GM19035 (cell line): ENCODE data around the gene JAZF1.

Experiments used
- ATAC-seq: cut with Tn5 transposase; IDR thresholded peaks from one replicate; pipeline ENCODE4 v1.9.1; 2021; ENCODE audit not compliant: unreplicated experiment

Gene JAZF1

GRCh38 chr7:28168393-28169158 is 12.0 kb downstream of the JAZF1 start:
- no peak for ATAC-seq

GRCh38 chr7:28166982-28167715 is 13.4 kb downstream of the JAZF1 start:
- no peak for ATAC-seq

- ATAC-seq = no peak
These were observed 14.3 kb downstream of the JAZF1 start for GRCh38 chr7:28165961-28166955.

- no peak for ATAC-seq
These were observed 15.3 kb downstream of the JAZF1 start for GRCh38 chr7:28165261-28165660.

GRCh38 chr7:28163949-28164348 is 16.6 kb downstream of the JAZF1 start:
- no peak for ATAC-seq

- no peak for ATAC-seq
These were observed 19.3 kb downstream of the JAZF1 start for GRCh38 chr7:28161331-28161730.

- ATAC-seq = no peak
These were observed 20.0 kb downstream of the JAZF1 start for GRCh38 chr7:28160551-28160991.

- no peak for ATAC-seq
These were observed 22.7 kb downstream of the JAZF1 start for GRCh38 chr7:28157831-28158416.

GRCh38 chr7:28157076-28157745 is 23.4 kb downstream of the JAZF1 start:
- no peak for ATAC-seq

- no peak for ATAC-seq
These were observed 24.2 kb downstream of the JAZF1 start for GRCh38 chr7:28156401-28156800.

- no peak for ATAC-seq
These were observed 24.6 kb downstream of the JAZF1 start for GRCh38 chr7:28155964-28156363.

GRCh38 chr7:28155019-28155660 is 25.5 kb downstream of the JAZF1 start:
- peak; percentile 81 for ATAC-seq

- ATAC-seq = no peak
These were observed 28.0 kb downstream of the JAZF1 start for GRCh38 chr7:28152594-28152993.

- ATAC-seq = peak; percentile 36
These were observed 28.6 kb downstream of the JAZF1 start for GRCh38 chr7:28151965-28152364.

- no peak for ATAC-seq
These were observed 31.1 kb downstream of the JAZF1 start for GRCh38 chr7:28149291-28150101.

- no peak for ATAC-seq
These were observed 34.7 kb downstream of the JAZF1 start for GRCh38 chr7:28145931-28146330.

- ATAC-seq = no peak
These were observed 35.4 kb downstream of the JAZF1 start for GRCh38 chr7:28145090-28145626.

GRCh38 chr7:28144266-28144665 is 36.3 kb downstream of the JAZF1 start:
- ATAC-seq = no peak

GRCh38 chr7:28142650-28143049 is 37.9 kb downstream of the JAZF1 start:
- no peak for ATAC-seq
